ENCODE results near the gene FLNA.

Gene FLNA

DNA sequence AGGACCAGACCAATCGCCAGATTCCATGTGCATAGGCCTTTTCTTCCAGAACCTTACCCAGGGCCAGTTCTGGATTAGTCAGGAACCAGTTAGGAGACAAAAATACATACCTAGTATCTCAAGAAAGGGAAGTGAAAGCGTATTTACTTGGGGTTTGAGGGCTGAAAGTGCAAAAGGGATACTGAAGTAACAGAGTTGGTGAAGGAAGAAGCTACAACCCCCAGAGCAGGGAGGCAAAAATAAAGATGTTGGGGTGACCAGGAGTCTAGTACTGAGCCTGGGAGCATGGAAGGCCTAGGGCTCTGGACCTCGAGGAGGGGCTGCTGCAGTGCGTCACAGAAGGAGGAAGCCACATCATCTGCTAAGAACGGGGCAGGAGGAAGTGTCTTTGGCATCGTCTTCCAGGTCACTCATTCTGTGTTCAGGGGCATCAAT, 40.6 kb downstream of the FLNA start:
- no peak for DNase-seq (ENCODE audit: low read depth)

DNA sequence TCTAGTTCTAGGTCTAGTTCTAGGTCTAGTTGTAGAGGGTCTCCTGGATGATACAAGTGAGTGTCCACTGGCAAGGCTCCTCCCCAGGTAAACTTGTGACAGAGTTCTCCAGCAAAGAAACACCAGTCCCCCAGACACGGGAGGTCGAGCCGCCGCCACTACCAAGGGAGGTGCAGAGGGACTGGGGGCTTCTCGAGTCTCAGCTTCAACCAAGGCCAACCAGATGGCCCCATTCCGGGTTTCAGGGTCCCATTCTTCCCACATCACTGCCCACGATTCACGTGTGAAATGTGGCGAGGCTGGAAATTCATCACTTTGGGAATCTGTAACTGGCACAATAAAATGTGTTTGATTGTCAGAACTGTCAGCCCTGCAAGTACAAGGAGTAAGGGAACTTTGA, 41.3 kb downstream of the FLNA start:
- no peak for DNase-seq (ENCODE audit: low read depth)

DNA sequence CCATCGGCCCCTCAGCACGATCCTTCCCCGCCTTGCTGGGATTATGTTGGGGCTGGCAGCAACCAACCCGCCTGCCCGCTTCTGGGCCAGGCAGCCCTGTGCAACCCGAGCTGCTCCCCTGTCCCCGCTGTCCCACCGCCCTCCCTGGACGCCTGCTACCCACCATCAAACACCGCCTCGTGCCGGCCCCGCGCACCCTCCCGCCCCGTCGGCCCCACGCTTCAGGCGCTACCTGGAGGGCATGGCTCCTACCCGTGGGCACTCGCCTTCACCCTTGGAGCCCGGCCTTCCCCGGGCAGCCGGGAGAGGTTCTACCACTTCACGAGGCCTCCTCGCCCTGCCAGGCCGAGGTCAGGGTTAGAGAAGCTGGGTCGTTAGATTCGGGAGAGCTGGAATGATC, 41.9 kb downstream of the FLNA start:
- DNase-seq (ENCODE audit: low read depth) = no peak

DNA sequence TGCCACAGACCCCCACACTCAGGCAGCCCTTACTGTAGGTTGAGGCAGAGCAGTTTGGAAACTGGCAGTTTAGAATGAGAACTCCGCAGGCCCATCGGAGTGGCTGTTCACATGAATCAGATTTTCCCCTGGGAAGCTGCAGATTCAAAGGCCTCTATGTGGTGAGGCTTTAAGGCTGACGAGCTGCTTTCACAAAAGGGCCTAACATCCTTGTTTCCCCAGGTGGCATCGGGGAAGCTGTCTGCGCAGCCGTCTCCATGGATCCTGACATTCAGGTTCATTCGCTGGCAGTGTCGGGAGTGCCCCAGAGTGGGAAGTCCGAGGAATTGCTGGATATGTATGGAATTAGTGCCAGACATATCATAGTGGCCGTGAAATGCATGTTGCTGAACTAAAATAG, 45.1 kb downstream of the FLNA start:
- no peak for DNase-seq (ENCODE audit: low read depth)

DNA sequence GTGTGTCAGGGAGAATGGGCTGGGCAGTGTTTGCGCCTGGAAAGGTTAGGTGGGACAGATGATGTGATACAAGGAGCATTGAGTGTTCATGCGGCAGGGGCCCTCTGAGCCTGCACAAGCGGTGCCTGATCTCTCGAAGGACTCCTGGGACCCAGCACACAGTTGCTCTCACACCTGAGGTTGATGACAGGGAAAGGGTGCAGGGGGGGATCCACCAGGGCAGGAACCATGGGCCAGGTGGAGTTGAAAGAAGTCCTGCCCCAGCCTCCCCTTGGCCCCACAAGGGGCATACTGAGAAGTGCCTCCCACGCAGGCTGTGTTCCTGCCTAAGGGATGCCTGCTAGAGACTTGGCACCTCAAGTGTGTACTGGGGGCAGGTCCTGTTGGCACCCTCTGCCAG, 45.8 kb downstream of the FLNA start:
- no peak for DNase-seq (ENCODE audit: low read depth)

DNA sequence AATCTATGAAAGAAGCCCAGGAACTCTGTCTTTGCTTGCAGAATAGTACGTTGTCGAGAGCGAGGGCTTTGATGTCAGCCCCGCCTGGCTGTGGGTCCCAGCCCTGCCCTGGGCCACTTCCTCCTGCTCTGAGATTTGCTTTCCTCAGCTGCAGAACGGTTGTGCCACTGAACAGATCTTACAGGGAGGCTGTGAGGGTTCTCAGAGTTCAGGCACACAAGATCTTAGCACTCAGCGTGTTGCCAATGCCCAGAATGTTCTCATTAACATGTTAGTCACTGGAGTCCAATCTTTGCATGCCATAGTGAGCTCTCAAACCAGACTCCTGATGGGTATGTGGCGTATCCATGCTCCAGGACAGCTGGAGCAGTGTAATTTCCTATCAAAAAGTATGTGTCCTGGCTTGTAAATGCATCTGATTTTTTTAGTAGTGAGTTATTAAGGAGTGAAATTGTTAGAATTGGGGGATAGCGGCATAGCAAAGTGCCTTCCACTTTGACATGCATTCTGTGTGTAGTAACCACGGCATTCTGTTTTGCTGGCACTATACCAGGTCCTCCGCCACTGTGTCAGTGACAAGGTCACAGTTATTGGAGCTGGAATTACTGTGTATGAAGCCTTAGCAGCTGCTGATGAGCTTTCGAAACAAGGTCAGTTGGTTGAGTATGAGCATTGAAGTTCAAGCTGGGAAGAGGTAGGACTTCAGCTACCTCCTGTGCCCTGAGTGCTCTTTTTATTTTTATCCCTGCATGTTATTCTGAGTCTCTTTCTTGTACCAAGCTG, 47.2 kb downstream of the FLNA start:
- peak; percentile 28 for DNase-seq (ENCODE audit: low read depth)

DNA sequence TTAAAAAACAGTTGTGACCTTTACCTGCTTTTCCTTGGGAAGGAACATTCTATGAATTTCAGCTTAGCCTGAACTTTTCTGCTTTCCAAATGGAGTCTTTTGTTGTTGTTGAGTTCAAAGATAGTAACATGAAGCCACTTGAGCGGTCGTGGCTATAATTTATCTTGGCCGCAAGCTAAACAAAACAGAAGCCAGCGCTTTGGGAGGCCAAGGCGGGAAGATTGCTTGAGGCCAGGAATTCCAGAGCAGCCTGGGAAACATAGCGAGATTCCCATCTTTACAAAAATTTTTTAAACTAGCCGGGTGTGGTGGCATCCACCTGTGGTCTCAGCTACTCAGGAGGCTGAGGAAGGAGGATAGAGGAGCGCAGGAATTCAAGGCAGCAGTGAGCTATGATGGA, 48.9 kb downstream of the FLNA start:
- DNase-seq (ENCODE audit: low read depth) = no peak

DNA sequence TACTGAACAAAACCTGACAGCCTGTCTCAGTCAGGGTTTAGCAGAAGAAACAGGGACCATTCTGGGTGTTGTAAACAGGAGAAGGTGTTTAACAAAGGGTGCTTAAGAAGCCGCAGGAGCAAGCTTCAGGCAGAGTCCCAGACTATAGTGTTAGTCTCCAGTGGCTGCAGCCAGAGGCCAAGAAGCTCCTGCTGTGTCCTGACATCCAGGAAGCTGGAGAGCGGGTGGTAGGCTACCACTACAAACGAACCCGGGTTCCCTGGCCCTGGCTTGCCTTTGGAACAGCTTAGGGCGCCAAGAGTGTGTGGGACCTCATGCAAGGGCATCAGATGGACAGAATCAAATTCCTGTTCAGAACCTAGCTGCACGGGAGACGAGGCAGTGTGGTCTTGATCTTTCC, 50.9 kb downstream of the FLNA start:
- no peak for DNase-seq (ENCODE audit: low read depth)

DNA sequence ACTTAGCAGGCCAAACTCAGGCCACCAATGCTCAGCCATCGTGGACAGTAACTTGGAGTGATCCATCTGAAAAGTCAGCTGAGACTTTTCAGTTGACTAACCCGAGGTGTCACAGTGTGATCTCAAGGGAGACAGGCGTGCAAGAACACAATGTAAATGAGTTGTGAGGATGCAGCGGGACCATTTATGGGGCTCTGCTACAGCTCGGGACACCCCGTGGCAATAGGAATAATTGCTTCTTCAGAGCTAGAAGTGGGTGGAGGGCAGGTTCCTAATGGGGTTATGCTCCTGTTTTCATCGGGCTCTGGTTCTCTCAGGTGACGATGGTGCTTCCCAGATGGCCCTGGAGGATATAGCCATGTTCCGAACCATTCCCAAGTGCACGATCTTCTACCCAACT, 51.5 kb downstream of the FLNA start:
- no peak for DNase-seq (ENCODE audit: low read depth)

DNA sequence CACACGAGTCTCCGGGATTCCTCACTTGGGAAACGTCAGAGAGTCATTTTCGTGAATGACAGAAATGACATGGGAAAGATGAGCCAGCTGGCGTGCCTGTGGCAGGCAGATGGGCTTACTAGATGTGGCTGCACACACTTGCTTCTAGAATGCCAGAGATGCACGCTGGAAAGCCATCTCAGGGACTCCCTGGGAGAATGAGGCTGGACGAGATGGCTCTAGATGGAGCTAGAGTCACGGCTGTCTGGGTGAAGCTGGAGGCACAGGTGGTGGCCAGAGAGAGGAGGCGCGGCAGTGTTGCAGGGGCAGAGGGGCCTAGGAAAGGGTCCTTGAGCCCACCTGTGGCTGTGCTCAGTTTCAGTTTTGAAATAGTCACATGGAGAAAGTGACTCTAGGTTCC, 52.8 kb downstream of the FLNA start:
- no peak for DNase-seq (ENCODE audit: low read depth)

DNA sequence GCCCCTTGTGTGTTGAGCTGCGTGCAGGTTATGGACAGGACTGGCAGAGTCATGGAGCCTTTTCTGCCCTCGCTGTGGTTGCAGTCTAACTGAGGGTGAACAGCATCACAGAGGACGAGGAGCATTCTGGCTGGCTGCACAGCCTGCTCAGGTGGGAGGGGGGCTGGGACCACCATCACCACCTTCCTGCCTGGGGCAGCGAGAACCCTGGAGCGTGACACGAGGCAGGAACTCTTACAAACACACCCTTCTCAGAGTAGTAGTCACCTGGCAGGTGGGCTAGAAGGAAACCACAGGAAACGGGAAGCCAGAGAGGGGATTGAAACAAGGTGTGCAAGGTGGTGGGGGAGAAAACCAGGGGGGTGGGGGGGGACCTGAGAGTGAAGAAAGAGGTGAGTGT, 53.3 kb downstream of the FLNA start:
- no peak for DNase-seq (ENCODE audit: low read depth)

DNA sequence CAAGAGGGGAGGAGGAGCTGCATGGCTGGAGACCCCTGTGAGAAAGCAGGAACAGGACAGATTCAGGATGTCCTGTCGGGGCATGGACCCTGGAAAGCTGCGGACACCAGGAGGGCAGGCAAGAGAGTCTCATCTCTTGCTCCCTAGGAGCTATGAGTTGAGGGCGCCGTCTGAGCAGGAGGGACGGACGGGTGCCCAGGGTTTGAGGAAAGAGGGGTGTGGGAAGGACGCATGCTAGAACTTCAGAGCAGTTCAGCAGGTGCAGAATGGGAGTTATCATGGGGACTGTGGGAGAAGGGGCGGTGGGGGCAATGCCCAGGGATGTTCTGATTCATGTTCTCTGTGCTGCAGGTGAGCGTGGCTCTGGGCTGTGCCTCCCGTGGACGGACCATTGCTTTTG, 54.0 kb downstream of the FLNA start:
- no peak for DNase-seq (ENCODE audit: low read depth)

DNA sequence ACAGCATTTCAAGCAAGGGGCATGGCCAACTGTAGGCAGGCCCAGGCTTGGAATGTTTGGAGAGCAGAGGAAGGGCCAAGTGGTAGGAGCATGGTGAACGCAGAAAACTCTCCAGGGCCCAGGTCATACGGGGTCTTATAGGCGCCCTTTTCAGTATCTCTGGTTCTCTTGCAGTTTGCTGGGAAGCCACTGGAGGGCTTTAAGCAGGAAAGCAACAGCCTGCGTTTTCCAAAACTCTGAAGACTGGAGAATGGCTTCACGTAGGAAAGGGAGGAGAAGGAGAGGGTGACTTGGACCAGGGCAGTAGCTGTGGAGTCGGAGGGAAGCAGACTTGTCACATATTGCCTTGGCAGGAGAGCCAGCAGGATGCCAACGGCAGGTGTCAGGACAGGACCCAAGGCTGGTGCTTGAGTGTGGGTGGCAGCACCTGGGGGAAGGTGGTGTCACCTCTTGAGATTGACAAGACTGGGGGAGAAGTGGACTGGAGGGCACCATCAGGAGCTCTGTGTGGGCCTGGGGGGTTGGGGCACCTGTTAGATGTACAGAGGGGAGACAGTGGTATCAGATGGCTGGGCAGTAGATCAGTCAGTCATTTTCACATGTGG, 56.9 kb downstream of the FLNA start:
- DNase-seq (ENCODE audit: low read depth) = no peak

DNA sequence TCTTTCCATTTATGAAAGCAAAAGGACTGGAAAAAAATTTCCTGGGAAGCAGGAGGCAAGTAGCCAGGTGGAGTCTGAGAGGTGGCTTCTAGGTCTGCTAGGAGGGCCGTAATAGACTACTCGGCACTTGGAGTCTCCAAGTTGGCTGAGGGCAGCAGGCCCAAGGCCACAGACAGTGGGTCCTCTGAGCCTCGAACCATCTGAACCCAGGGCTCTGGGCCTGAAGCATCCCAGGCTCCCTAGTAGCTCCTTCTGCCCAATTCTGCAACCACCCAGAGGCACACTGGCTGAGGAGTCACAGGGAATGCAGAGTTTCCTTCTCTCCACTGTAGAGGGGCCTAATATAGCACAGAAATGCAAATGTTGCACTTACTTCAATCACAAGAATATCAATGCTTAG, 59.0 kb downstream of the FLNA start:
- no peak for DNase-seq (ENCODE audit: low read depth)

DNA sequence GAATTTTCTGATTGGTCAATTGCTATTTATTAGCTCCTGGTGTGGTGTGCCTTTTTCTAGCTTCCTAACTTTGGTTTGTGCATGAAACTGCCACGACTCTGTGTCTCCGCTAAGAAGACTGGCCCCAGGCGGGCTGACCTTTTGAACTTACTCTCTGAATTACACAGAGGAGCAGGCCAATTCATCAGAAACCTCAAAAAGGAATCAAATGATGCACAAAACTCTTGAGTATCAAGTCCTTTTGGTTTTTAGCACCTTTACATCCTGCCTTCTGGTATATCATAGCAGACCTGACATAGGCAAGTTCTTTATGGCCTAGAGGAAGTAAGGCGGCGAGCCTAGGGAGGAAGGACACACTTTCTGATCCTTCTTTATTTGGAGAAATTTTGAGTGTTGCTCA, 61.3 kb downstream of the FLNA start:
- no peak for DNase-seq (ENCODE audit: low read depth)

DNA sequence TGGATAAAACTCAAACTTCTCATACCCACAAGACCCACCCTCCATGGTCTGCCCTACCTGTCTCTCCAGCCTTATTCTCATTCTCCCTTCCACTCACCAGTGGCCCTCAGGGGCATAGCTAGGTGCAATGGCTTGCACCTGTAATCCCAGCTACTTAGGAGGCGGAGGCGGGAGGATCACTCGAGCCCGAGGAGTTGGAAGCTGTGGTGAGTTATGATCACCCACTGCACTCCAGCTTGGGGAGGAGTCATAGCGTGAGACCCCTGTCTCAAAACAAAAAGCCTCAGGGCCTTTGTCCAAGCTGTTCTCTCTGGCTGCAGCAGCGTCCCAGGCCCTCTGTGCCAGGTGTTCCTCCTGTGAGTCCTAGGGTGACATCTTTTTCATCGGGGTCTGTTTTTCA, 62.3 kb downstream of the FLNA start:
- no peak for DNase-seq (ENCODE audit: low read depth)

DNA sequence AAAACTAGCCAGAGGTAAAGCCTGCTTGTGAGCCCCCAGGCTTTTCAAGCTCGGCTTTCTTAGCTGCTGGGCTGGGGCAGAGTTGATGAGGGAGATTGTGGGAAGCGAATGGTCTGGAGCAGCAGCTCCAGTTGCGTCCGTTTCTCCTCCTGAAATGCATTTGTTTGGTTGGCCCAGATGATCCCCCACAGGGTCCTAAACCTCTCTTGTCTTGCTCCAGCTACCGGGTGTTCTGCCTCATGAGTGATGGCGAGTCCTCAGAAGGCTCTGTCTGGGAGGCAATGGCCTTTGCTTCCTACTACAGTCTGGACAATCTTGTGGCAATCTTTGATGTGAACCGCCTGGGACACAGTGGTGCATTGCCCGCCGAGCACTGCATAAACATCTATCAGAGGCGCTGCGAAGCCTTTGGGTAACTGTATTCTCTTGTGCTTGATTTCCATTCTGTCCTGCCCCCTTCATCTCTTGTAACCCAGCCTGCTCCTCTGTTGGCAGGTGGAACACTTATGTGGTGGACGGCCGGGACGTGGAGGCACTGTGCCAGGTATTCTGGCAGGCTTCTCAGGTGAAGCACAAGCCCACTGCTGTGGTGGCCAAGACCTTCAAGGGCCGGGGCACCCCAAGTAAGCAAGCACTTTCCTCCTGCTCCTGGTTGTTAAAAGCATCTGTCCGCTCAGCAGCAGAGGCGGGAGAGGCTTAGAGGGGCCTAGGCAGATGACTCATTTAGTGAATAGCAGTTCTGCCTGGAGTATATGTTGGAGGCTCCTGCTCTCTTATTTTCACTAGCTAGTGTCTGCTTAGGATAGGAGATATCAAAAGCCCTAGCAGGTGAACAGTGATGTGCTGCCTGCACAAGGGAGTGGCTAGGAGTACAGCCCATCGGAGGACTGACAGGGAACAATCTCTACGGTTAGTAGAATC, 63.6 kb downstream of the FLNA start:
- DNase-seq (ENCODE audit: low read depth) = no peak

DNA sequence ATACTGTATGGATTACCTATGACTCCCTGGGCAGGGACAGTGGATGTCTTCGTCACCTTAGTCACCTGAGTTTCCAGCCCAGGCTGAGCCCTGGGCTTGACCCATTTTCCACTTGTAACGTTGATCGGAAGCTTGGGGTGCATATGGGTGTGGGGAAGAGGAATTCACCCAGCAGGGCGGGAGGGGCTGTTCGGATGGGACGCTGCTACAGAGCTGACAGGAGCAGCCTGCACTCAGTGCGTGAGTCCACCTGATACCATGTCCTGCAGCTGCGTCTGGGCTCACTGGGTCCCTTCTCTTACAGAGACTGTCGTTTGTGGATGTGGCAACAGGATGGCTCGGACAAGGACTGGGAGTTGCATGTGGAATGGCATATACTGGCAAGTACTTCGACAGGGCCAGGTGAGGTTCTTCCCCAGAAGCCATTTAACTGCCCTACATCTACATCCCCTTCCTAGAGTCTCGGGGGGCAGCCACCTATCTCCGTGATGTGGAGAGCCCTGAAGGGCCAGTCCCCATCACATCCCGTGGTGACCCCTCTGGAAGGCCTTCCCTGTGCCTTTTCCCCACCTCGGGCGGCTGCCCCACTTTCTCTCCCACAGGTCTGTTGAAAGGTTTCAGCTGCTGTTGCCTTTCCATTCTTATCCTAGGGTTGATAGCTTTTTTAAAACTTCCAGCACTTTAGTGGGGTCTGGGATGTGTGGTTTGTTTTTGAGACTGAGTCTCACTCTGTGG, 65.2 kb downstream of the FLNA start:
- no peak for DNase-seq (ENCODE audit: low read depth)

DNA sequence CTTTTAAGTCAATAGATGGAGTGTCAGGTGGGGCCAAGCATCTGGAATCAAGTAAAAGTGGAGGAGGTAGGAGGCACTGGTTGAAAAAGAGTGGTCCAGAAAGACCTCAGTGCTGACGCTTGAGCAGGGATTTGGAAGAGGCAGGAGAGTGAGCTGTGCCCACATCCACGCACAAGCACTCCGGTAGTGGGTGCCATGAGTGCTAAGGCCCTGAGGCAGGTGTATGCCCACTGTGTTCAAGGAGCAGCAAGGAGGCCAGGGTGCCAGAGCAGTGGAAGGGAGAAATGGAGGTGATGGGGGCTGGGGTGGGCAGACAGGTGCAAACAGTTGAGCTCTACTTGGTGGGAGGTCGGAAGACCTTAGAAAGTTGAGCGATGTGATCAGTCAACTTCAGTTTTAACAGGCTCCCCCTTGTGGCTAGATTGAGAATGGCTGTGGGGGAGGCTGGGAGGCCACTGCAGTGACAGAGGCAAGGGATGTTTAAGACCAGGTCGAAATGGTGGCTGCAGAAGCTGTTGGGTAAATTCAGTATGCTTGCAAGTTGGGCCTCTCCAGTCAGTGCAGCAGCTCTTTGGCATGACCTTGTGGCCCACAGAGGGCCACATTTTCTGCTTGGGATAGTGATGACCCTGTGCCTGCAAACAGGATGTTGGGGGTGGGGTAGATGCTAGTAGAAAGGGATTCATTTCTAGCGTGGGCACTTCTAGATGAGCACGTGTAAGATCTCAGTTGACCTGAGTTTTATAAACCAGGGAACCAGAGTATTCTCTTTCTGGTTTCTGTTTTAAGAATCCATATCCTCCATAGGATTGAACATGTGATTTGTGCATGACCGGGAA, 66.1 kb downstream of the FLNA start:
- peak; percentile 68 for DNase-seq (ENCODE audit: low read depth)

DNA sequence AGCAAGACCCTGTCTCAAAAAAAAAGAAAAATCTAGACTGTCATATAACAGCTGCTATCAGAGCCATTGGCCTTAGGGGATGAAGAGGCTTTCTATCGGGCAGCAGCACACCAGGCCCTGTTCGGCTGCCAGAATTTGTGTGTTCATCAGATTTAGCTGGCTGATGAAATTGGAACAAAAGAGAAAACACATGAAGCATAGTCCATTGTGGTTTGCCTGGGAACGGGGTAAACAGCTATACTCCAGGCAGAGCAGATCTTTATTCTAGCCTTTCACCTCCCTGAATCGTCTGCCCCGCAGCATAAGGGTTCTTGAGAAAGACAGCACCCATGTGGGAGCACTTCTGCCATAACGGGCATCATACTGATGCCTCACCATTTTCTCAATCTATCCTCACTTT, 67.2 kb downstream of the FLNA start:
- DNase-seq (ENCODE audit: low read depth) = no peak

DNA sequence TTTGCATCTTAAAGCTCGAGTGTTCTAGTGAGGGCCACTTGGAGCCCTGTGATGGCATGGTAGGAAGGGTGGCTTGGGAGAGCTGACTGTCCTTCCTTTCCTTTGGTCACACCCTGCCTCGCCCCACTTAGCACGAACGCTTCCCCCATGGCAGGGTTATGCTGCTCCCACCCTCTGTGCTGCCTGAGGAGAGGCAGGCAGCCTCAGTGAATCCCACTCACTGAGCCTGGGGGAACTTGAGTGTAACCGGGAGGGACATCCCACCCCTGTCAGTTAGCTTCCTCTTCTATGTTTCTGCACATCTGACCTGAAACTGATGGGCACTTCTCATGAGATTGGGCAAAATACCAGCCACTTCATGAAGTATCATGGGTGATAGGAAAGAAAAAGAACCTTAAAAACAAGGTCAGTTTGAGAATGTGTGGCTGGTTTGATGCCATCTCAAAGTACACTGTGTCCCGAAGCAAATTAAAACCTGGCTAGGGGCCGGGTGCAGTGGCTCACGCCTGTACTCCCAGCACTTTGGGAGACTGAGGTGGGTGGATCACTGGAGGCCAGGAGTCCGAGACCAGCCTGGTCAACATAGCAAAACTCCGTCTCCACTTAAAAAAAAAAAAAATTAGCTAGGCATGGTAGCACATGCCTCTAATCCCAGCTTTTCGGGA, 68.8 kb downstream of the FLNA start:
- no peak for DNase-seq (ENCODE audit: low read depth)

All from activated T-cell treated with anti-CD3 and anti-CD28 coated beads for 1 hour (primary cell).